PC-9 (cell line): Measurements from ENCODE around the gene SCML1. TPM values are rescaled to one million over a fixed set of nuclear protein-coding genes. Genes with fewer than 3 reads are reported as not detected.

Experiments
- BruUV-seq: library from RNA; stranded (reverse); fragments of 400-500 nt; replicated peaks from 2 replicates; lab custom pipeline; 2021; lab: Mats Ljungman, UMichigan
- CTCF ChIA-PET: fragments of 300-600 bp; sonication (Branson Sonifier 250); formaldehyde crosslinking; loops from one replicate; lab custom pipeline; 2022; ENCODE audit warnings: antibody characterized with exemption; lab: Charles Lee
- POLR2A ChIA-PET: fragments of 300-600 bp; sonication (Branson Sonifier 250); formaldehyde crosslinking; loops from one replicate; lab custom pipeline; 2022; ENCODE audit warnings: antibody characterized with exemption; ENCODE audit not compliant: unreplicated experiment; lab: Charles Lee
- DNase-seq, 2 experiments: peaks; one replicate each; pipeline versions ENCODE4 v3.0.0 to v3.0.0-alpha.2; 2015 to 2022; ENCODE audit warnings: mixed read lengths in 1 of 2
- H2AFZ ChIP-seq: fragments of 200-600 bp; sonication (generic); 2 replicates; pipeline ENCODE4 v1.8.1; 2017; ENCODE audit warnings: antibody characterized with exemption
- H3F3A ChIP-seq: fragments of 200-600 bp; sonication (generic); 2 replicates; pipeline ENCODE4 v1.8.1; 2017; ENCODE audit warnings: antibody characterized with exemption, mild to moderate bottlenecking, low read depth; ENCODE audit not compliant: insufficient read depth
- H3K27ac ChIP-seq: fragments of 200-600 bp; sonication (generic); 2 replicates; pipeline ENCODE4 v1.6.1; 2016; ENCODE audit warnings: mixed run types
- H3K27me3 ChIP-seq: fragments of 200-600 bp; sonication (generic); 2 replicates; pipeline ENCODE4 v1.6.1; 2016; ENCODE audit warnings: low read depth, mixed run types; ENCODE audit not compliant: insufficient read depth
- H3K36me3 ChIP-seq: fragments of 200-600 bp; sonication (generic); 2 replicates; pipeline ENCODE4 v1.6.1; 2016; ENCODE audit warnings: low read depth, mixed run types
- H3K4me1 ChIP-seq: fragments of 200-600 bp; sonication (generic); replicated peaks from 2 replicates; pipeline ENCODE4 v1.6.1; 2016; ENCODE audit warnings: mixed run types; ENCODE audit not compliant: insufficient read depth
- H3K4me2 ChIP-seq: fragments of 200-600 bp; sonication (generic); 2 replicates; pipeline ENCODE4 v1.6.1; 2017; ENCODE audit warnings: mixed run types
- H3K4me3 ChIP-seq: fragments of 200-600 bp; sonication (generic); 2 replicates; pipeline ENCODE4 v1.6.1; 2016; ENCODE audit warnings: mixed run types
- H3K79me2 ChIP-seq: fragments of 200-600 bp; sonication (generic); 2 replicates; pipeline ENCODE4 v1.6.1; 2017; ENCODE audit warnings: low read depth, mixed run types
- H3K9me2 ChIP-seq: fragments of 200-600 bp; sonication (generic); 2 replicates; pipeline ENCODE4 v1.8.1; 2017; ENCODE audit warnings: mild to moderate bottlenecking; ENCODE audit not compliant: insufficient read depth
- H3K9me3 ChIP-seq: fragments of 200-600 bp; sonication (generic); 2 replicates; pipeline ENCODE4 v1.8.1; 2016; ENCODE audit warnings: low read depth; ENCODE audit not compliant: insufficient read depth
- H4K20me1 ChIP-seq: fragments of 200-600 bp; sonication (generic); 2 replicates; pipeline ENCODE4 v1.8.1; 2017; ENCODE audit not compliant: insufficient read depth
- CTCF ChIP-seq: fragments of 200-600 bp; sonication (generic); conservative IDR thresholded peaks from 2 replicates; pipeline ENCODE4 v1.6.1; 2017; ENCODE audit warnings: mixed run types, antibody characterized with exemption, mild to moderate bottlenecking, moderate library complexity
- EZH2 ChIP-seq: fragments of 200-600 bp; sonication (generic); IDR thresholded peaks from 2 replicates; pipeline ENCODE4 v1.8.0; 2017; ENCODE audit warnings: antibody characterized with exemption, low read depth
- intact Hi-C: fragments of 100-400 bp; cut with micrococcal nuclease; formaldehyde crosslinking; loops from one replicate; pipeline ENCODE4 v1.10.0; 2022; ENCODE audit not compliant: unreplicated experiment
- total RNA-seq: library from RNA; stranded (reverse); gene quantifications from 2 replicates; pipeline ENCODE4 v1.2.3, GENCODE V29; 2021

The SCML1 gene
- total RNA-seq, 1 experiment from 2014 or later = 9.3 TPM

GRCh38 chrX:17803449-17803848, 66.2 kb downstream of the SCML1 start:
- BruUV-seq = no TSS peak
- POLR2A ChIA-PET = no interaction called here
- peaks cover 11% of the 10 kb centered on the region for H3K27me3 ChIP-seq
- no peak for DNase-seq
- intact Hi-C loops = no loop called here
- no peak for TF ChIP-seq EZH2
- TF ChIP-seq CTCF = no peak
- CTCF ChIA-PET = no interaction called here
- H2AFZ ChIP-seq = no peak overlapping the region
- no peaks in the 10 kb centered on the region for H3K36me3 ChIP-seq
- no peaks in the 10 kb centered on the region for H4K20me1 ChIP-seq
- H3K9me2 ChIP-seq = no peaks in the 10 kb centered on the region
- no peaks in the 10 kb centered on the region for H3K9me3 ChIP-seq
- no peak overlapping the region for H3K4me3 ChIP-seq
- H3F3A ChIP-seq = no peaks in the 10 kb centered on the region
- H3K4me1 ChIP-seq = no peaks in the 10 kb centered on the region
- H3K27ac ChIP-seq = no peak overlapping the region
- no peaks in the 10 kb centered on the region for H3K79me2 ChIP-seq
- no peak overlapping the region for H3K4me2 ChIP-seq

Other genes starting within 250 kb of the SCML1 start
- not detected in 2 replicates for gene RAI2, start 123.8 kb downstream of the SCML1 start, total RNA-seq